Dedifferentiated amniotic fluid mesenchymal stem cell (primary cell): ENCODE results near the gene KCNMA1.

Experiments used
- DNase-seq: peaks from one replicate; pipeline ENCODE4 v3.0.0-alpha.2; 2016; ENCODE audit errors: extremely low spot score

KCNMA1 gene

DNA sequence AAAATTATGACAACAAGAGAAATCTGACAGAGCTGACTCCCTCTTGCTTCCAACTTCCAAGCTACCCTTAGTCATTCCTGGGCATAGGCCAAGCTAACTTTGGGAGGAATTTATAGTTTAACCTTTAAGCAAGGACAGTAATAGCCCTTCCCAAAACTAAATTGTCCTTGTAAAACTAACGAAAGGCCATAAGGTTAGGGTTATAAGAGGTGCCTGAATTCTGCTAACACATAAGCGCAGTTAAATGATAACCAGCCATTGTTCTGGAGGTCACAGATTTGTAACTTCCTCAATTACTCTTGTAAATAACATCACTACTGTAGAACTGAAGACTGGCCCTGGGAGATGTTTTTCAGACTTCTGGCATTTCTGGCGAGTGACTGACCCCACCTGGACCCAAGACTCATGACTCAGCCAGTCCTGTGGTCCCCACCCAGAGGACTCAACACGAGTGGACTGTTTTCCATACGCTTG, 481.2 kb downstream of the KCNMA1 start:
- peak; percentile 54 for DNase-seq

DNA sequence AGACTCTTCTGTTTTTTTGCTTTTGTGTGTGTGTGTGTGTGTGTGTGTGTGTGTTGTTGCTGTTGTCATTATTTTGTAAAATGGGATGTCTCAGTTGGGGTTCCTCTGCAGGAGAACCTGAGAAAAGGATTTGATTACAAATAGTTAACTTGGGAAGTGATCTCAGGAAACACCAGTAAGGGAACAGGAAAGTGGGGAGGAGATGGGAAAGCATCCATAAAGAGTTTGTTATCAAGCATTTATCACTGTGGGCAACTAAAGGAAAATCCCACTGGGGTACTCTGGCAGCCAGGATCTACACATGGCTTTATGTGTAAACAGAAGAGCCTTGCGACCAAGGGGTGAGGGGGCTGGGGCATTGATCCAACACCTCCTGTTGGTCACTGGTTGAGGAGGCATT, 485.4 kb downstream of the KCNMA1 start:
- no peak for DNase-seq

DNA sequence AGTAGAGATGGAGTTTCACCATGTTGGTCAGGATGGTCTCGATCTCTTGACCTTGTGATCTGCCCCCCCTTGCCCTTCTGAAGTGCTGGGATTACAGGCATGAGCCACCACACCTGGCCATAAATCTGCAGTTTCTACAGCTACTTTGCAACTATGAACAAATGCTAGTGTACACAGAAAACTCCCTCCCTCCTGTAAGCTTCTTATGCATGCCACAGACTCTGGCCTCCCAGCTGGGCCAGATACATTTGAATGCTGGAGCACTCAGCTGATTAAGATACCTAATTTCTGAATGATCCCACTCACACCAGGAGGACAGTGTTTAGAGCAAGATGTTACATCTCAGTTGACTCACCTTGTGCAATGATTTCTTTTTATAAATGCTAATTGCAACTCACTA, 486.2 kb downstream of the KCNMA1 start:
- no peak for DNase-seq

DNA sequence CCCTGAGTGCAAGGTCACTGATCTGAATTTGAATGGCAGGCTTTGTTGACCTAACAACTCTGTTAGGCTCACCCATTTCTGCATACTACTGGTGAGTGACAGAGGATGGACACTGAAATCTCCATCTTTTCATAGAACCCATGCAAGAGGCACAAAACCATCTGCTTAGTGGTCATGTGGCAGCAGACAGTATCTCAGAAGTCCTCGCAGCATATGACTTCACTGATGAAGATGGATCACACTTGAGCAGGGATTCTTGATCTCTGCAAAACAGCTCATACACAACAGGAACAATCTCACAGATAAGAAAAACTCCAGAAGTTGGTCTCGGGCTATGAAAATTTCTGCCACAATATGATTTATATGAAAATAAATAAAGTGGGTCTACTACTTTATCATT, 487.9 kb downstream of the KCNMA1 start:
- no peak for DNase-seq

DNA sequence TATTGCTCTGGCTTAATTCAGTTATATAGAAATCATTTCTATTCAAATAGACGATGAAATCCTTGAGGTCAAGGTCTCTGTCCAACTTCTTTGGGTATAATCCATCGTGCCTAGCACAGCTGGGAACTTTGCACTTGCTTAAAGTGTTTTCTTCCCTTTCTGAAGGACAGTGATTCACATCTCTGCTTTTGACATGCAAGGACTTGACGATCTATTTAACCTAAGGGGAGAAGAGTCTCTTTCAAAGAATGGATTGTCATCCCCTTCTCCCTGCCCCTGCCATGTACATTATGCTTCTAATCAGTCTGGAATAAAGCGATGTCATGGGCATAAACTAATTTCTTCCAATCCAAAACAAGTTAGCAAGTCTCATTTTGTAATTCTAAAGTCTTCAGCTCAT, 488.6 kb downstream of the KCNMA1 start:
- DNase-seq = no peak

DNA sequence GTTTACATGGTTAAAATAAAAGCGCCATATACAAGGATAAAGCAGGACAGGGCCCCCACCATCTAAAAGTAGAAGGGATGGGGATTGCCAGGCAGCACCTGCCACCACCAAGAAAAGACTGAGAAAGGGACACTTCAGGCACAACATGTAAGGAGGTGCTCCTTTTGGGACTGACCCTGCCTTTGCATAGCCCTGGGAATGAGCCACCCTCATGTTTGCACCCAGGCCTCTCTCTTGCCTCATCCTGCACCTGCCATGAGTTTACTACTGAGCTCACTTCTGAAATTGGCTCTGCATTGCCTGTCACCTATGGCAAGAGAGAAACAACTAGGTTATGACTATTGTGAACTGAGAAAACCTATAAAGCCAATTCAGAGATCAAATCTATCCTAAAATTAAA, 489.7 kb downstream of the KCNMA1 start:
- DNase-seq = no peak

DNA sequence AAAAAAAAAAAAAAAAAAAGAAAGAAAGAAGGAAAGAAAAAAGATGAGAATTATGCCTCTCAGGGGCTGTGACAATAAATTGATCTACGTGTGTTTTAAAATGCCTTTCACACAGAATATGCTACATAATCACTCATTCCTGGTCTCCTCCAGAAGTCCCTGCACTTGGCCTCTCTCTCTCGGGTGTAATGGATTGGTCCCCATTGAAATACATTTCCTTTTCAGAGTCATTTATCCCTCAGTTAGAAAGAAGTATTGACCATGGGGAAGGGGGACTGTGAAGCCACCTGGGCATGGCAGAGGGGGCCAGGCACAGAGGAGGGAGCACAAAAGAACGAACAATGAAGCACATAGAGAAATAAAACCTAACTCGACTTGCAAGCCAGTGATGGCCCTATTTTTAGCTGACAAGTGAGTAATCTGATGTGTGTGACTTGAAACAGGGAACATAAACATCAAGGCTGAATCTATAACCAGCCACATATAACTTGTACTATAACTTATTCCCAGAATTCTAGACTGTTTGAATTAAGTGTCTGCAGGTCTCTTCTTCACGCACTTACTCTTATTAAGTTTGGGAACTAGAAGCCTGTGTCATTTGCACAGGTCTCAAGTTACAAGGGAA, 490.8 kb downstream of the KCNMA1 start:
- no peak for DNase-seq

DNA sequence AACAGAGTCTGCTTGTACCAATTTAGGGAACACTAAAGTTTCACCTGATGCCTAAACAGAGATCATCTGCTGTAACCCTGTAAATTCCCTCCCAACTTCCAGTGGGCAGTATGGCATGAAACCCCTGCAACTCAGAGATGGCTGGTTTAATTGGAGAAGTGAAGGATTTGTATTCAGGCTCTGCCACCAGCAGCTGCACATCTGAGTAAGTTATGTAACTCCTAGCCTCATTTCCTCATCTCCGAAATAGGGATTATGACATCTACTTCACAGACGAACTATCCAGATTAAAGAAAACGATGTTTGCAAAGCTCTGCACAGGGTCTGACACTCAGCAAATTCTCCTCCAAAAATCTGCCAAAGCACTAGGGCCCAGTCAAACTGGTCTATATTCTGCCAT, 493.0 kb downstream of the KCNMA1 start:
- no peak for DNase-seq

DNA sequence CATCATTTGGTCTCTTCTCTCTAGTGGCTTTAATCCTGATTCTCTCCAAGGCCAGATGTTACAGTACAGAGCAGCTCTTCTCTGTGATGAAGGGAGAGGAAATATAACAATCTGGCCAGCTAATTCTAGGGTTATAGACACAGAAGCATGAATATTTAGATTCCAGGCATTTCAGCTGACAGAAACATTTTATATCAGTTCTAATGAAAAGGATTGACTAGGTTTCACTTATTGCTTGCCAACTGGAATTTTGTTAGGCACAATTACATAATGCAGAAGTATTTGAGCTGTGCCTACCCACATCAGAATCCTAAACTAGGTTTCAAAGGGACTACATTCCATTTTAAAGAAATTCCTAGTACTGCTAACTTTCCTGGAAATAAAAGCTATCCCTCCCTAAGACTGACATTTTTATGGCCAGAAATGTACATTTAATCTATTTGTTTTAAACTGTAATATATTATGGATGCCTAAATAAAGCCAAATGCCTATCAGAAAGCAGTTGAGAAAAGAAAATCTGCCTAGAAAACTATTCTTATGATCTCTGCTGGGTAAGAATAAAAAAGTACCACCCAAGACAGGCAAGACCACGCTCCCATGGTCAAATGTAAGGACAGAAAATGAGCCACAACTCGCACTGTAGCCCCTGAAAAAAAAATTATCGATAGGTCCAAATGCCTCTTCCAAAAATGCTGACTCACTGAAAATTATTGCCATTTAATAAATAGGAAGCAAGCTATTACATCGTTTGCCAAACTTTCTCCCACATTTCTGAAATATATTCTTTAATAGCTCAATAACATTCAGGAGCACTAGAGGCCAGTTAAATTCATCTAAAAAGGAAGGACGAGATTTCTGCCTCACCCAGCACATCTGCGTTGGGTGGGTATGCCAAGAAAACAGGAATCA, 498.1 kb downstream of the KCNMA1 start:
- peak; percentile 51 for DNase-seq

DNA sequence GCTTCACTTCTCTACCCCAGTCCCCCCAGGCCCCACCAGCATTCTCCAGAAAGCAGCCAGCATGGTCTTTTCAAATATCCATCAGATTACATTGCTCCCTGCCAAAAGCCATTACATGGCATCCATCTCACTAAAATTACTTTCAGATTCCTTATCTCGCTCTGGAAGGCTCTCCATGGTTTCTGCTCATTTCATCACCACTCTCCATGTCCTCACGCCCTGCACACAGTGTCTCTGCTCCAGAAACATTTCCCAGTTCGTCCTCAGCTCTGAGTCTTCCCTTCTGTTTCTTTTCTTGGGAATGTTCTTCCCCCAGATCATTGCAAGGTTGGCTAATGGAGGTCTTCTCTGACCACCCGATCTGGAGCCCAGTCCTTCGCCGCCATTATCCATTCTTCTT, 499.1 kb downstream of the KCNMA1 start:
- peak; percentile 23 for DNase-seq

DNA sequence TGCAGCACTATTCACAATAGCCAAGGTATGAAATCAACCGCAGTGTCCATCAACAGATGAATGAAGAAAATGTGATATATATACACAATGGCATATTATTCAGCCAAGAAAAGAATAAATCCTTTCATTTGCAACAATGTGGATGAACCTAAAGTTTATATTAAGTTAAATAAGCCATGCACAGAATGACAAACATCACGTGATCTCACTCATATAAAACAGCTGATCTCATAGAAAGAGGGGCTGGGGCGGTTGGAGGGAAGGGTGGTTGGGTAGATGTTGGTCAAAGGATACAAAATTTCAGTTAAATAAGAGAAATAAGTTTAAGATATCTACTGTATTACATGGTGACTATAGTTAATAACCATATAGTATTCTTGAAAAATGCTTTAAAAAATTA, 502.1 kb downstream of the KCNMA1 start:
- no peak for DNase-seq

DNA sequence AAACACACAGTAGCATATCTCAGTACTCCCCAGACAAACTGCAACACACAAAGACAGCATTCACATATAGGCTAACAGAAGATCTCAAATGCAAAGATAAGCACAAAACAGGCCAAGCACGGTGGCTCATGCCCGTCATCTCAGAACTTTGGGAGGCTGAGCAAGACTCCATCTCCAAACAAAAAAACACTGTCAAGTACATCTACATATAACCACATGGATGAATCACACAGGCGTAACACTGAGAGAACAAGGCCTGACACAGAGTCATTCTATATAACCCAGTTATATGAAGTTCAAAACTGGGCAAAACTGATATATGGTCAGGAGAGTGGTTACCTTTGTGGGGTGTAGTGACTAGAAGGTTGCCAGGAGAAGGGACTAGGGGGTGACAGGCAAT, 506.4 kb downstream of the KCNMA1 start:
- no peak for DNase-seq

DNA sequence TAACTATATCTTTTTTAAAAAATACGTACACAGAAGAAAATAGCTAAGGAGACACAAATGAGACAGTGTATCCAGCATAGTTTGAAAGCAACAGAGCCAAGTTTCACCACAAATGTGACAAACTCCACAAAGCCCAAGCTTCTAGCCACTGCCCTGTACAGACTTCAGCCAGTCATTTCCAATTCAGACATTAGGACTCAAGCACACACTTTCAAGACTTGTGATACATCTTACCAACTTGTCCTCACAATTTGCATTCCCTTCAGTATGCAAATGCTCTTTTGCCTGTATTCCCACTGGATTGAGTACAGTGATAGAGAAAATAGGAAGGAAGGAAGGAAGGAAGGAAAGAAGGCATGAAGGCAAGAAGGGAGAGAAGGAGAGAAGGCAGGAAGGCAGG, 510.4 kb downstream of the KCNMA1 start:
- no peak for DNase-seq

DNA sequence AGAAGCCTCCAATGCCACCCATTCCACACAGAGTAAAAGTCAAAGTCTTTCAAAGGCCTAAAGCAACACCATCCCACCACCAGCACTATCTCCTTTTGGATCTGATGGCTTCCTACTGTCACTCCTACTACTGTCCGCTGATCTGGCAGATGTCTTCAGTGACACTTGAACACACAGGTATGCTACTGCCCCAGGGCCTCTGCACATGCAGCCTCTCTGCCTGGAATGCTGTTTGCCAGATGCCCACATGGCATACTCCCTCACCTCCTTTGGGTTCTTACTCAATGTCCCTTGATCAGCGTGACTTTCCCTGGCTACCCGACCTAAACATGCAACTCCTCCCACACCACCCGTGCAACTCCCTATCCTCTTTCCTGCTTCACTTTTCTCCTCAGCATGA, 512.4 kb downstream of the KCNMA1 start:
- DNase-seq = no peak

DNA sequence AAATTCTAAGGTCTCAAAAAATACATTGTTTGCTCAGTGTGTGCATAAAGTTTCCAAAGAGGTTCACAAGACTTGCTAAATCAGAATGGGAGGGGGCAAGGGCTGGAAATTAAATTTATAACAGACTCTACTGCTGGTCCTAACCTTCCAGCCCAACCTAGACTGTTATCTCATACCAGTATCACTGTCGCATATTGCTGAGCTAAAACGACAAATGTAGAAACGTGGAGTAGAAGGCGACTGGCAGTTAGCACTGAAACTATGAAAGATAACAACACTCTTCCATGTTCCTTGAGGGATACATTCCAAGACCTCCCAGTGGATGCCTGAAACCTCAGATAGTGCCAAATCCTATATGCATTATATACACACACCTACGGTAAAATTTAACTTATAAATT, 514.3 kb downstream of the KCNMA1 start:
- no peak for DNase-seq

DNA sequence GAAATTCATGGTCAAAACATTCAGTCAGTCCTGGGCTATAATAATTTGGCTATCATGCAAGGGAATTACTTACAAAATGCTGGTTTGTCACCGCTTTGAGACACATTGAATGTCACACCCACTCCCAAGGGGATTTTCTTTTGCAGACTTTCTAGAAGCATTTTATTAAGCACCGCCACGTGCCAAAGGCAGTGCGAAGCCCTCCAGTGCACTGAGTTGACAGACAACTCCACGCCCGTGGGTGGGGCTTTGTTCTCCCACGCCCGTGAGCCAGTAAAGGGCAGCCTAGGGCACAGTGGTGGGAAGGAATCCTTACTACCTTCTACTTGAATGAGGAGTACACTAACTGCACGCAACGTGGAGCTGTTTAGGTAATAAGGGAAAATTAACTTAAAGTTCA, 515.8 kb downstream of the KCNMA1 start:
- DNase-seq = no peak

DNA sequence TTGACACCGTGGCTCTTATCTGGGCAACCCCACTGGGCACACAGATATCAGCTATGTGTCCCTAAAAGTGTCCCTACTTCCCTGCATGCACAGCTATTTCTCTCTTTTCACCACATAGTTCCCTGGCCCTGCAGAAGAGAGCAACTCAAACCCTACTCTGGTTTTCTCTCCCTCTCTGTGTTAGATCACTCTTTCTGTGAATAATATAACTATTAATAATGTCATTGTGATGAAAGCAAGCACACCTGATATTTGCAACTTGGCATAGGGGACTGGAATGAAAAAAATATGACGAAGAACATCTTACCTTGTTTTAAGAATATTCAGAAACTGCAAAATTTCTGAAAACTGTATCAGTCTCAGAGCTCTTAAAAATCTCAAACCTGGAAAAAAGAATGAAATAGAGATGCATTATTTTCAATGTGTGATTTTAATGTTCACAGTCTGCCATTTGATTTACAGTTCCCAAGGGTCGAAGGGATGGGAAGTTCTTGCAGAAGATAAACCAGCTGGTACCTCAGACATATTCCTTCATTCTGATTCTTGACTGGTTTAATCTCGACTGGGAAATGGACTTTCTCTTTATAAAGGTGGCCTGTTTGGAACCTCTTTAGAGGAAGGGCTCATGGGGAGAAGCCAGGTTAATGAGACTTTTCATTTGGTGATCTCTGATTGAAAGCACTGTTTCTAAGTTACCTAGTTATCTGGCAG, 516.8 kb downstream of the KCNMA1 start:
- DNase-seq = no peak

DNA sequence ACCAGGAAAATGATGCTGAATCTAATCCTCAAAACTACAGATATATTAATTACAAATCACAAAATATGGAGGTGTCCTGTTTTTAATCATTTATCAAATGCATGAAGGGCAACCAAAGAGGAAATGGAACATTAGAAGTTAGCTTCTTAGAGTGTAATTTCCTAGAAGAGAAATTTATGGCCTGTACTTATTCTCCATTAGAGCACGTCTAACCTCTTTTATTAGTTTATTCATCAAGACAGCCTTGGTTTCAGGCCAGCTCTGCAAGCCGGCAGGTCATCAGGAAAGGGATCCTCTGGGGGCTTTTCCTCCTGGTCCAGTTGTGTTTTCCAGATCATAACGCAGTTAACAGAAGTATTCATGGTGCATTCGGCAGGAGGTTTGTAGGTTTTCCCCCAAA, 517.6 kb downstream of the KCNMA1 start:
- DNase-seq = no peak

DNA sequence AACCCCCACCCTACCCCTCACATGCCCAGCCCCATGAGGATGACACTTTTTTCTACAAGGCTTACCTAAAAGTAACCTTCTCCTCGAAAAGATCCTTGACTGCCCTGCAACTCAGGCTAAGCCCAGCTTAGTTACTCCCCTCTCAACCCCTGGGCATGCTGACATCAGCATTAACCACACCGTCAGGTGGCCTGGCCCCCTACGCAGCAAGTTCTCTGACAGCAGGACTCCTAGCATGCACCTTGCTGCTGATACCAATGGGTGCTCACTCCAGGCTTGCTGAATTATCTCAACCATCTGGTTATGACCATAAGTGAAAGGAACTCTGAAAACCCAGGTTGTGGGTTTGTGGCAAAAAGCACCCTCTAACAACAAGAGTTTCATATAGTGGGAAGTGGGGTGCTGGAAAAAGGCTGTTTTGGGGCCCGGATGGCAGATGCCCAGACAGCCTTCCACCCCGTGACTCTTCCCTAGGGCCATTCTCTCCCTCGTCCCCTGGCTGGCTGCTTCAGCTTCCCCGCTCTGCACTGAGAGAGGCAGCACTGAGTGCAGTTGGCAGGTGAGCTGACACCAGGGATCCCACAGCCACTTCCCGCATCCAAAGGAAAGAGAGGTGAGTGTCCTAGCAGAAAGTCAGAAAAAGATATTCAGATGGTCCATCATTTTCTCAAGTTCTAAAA, 518.9 kb downstream of the KCNMA1 start:
- DNase-seq = no peak

DNA sequence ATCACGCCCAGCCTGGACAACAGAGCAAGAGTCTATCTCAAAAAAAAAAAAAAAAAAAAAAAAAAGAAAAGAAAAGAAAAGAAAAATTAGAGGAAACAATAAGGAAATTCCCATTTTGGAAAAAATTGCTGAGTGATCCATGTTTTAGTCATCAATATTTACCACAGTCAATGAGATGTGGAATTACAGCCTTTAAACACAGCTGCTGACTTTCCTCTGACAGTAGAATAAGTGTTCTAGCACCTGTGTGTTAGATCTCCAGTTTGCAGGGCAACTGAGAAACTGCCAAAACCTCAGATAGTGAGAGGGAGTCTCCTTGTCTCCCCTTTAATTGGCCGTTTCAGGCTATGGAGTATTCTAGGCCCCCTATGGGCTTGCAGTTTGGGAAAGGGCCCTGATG, 520.1 kb downstream of the KCNMA1 start:
- no peak for DNase-seq

DNA sequence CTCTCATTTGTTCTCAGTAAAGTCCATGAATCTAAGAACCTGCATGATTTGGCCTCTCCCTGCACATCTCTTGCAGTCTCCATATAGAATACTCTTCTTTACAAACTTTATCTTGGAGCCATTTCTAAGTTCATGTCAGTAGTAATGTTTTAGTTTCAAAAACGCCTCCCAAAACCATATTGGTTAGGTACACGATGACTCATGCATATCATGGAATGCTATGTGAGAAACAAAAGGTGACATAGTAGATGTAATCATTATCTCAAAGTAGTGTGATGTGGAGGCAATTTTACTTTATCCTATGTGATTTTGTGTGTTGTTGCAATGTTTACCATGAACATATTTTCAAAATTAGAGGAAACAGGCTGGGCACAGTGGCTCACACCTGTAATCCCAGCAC, 520.7 kb downstream of the KCNMA1 start:
- no peak for DNase-seq

DNA sequence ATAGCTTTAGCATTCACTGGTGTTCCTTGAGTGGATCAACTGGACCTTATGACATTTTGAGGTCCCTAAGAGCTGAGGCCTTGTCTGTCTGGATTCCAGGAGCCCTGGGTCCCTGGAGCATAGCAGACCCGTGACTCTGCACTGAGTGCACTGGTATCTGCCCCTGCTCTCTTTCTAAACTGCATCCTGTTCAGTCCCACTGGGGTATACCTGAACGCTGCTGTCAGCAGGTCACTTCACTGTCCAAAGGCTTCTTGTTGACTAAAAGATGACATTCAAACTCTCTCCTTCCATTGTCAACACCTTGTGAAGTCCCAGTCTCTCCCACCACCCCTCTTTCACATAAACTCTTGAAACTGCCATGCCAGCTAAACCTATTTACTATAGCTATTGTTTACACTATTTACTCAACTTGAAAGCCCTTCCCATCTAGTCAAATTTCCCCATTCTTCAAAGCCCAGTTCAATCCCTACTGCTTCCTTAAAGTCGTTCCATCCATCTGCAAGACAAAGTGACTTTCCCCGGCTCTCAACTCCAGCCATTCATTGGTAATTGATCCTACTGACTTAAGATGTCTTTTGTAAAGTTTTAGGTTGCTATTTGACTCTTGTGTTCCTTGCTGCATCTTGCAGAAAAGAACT, 523.3 kb downstream of the KCNMA1 start:
- no peak for DNase-seq
